Fibroblast of skin of right biceps (primary cell): ENCODE results near the gene KIDINS220.

Experiments used
- DNase-seq: peaks from one replicate; pipeline ENCODE4 v3.0.0-alpha.2; 2013

KIDINS220 gene

GRCh38 chr2:8850845-8851487, 13.6 kb upstream of the KIDINS220 start:
- DNase-seq: no peak

GRCh38 chr2:8849327-8849726, 11.9 kb upstream of the KIDINS220 start:
- DNase-seq: peak; percentile 77

GRCh38 chr2:8848328-8849100, 11.1 kb upstream of the KIDINS220 start:
- DNase-seq: peak; percentile 14

- DNase-seq: peak; percentile 54
These were observed 10.0 kb upstream of the KIDINS220 start for GRCh38 chr2:8847400-8847799.

GRCh38 chr2:8841932-8842331, 4.5 kb upstream of the KIDINS220 start:
- no peak for DNase-seq

GRCh38 chr2:8840475-8841091, 3.2 kb upstream of the KIDINS220 start:
- no peak for DNase-seq

- no peak for DNase-seq
These were observed 2.0 kb upstream of the KIDINS220 start for GRCh38 chr2:8839189-8839965.

- DNase-seq: no peak
These were observed 355 bp upstream of the KIDINS220 start for GRCh38 chr2:8837795-8838140.

- no peak for DNase-seq
These were observed 2.1 kb downstream of the KIDINS220 start for GRCh38 chr2:8835279-8835678.

GRCh38 chr2:8833853-8834252, 3.6 kb downstream of the KIDINS220 start:
- DNase-seq: no peak

- DNase-seq: no peak
These were observed 5.9 kb downstream of the KIDINS220 start for GRCh38 chr2:8831516-8831915.

GRCh38 chr2:8827729-8828128, 9.7 kb downstream of the KIDINS220 start:
- DNase-seq: no peak

- DNase-seq: no peak
These were observed 15.2 kb downstream of the KIDINS220 start for GRCh38 chr2:8822218-8822617.

GRCh38 chr2:8821276-8822217, 15.9 kb downstream of the KIDINS220 start:
- DNase-seq: peak; percentile 21

GRCh38 chr2:8819948-8820347, 17.5 kb downstream of the KIDINS220 start:
- no peak for DNase-seq

- DNase-seq: peak; percentile 30
These were observed 18.2 kb downstream of the KIDINS220 start for GRCh38 chr2:8819194-8819593.

- no peak for DNase-seq
These were observed 20.2 kb downstream of the KIDINS220 start for GRCh38 chr2:8817221-8817620.

GRCh38 chr2:8806885-8807704, 30.3 kb downstream of the KIDINS220 start:
- no peak for DNase-seq

GRCh38 chr2:8805278-8806210, 31.9 kb downstream of the KIDINS220 start:
- no peak for DNase-seq
